Peyer's patch (tissue), 4 donors: ENCODE measurements around the gene ARF1. TPM values are rescaled to one million over a fixed set of nuclear protein-coding genes. Genes with fewer than 3 reads are reported as not detected.
A peak's percentile ranks its signal among the peaks of the same experiment; 100 is the strongest.

ENCODE experiments used
- DNase-seq, 3 donors: peaks; one replicate each; pipeline ENCODE4 v3.0.0-alpha.2; 2017 to 2019
- H3K27ac ChIP-seq, 4 donors: fragments of 200-600 bp; sonication (generic); one replicate each; pipeline ENCODE4 v1.5.1; 2016 to 2019
- H3K27me3 ChIP-seq, 2 donors: fragments of 200-600 bp; sonication (generic); one replicate each; pipeline ENCODE4 v1.5.1; 2019
- H3K36me3 ChIP-seq, 3 donors: fragments of 200-600 bp; sonication (generic); one replicate each; pipeline ENCODE4 v1.5.1; 2016 to 2019
- H3K4me1 ChIP-seq, 4 donors: fragments of 200-600 bp; sonication (generic); one replicate each; pipeline ENCODE4 v1.5.1; 2016 to 2019
- H3K4me3 ChIP-seq, 4 donors: fragments of 200-600 bp; sonication (generic); 1 replicate in 3 of 4; 2 replicates in 1 of 4; pipeline ENCODE4 v1.5.1; 2016 to 2019; ENCODE audit warnings: mild to moderate bottlenecking in 1 of 4
- H3K9me3 ChIP-seq, 4 donors: fragments of 200-600 bp; sonication (generic); one replicate each; pipeline ENCODE4 v1.5.1; 2016 to 2019; ENCODE audit warnings: mild to moderate bottlenecking in 1 of 4
- POLR2A ChIP-seq, 2 donors: fragments of 450-650 bp; IDR thresholded peaks; one replicate each; pipeline ENCODE4 v1.5.1; 2017; ENCODE audit warnings: antibody characterized with exemption in 2 of 2, mild to moderate bottlenecking in 2 of 2, moderate library complexity in 2 of 2
- total RNA-seq, 4 donors: library from RNA; depleted of rRNA; stranded (reverse); fragments of >200 nt; gene quantifications; one replicate each; pipeline ENCODE4 v1.1.0, GENCODE V29; 2016
- TF ChIP-seq, protein P1 (sequence below), 6 experiments: fragments of 450-650 bp in 4 of 6; fragments of 200-600 bp in 2 of 6; sonication (generic) in 1 of 6; IDR thresholded peaks; one replicate each; pipeline ENCODE4 v1.5.1; 2017 to 2019; ENCODE audit warnings: antibody characterized with exemption in 6 of 6, mild to moderate bottlenecking in 3 of 6, moderate library complexity in 1 of 6

ARF1 gene
- total RNA-seq, 4 donors from 2014 or later: 243 to 434 (median 392) TPM

DNA sequence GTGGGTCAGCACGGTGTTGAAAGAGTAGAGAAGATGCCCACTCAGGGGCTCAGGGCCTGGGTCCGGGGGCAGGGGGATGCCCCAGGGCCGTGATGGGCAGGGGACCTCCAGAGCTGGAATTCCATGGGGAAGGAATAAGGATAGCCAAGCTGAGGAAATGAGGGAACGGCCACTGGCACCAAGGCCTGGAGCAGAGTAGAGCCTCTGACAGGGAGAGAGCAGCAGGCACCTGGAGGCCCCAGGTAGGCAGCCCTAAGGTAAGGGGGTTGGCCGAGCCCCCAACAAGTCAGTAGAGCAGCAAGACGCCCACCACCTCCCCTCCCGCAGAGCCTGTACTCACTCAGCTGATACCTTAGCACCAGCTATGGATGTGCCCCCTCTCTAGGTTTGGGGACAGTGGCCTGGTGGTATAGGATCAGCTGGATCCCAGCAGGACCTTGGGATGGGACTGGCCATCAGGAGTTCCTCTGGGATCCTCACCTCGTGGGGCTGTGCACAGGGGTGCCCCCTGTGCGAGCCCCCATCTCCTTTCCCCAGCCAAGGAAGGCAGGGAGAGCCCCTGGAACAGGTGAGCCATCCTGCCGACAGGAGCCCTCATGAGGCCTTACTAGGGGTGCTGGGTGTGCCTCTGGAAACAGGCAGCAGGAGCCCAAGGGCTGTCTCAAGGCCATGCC, 21.0 kb upstream of the ARF1 start:
- H3K27me3 ChIP-seq: peaks cover 0 to 19% of the 10 kb centered on the region in 2 donors

DNA sequence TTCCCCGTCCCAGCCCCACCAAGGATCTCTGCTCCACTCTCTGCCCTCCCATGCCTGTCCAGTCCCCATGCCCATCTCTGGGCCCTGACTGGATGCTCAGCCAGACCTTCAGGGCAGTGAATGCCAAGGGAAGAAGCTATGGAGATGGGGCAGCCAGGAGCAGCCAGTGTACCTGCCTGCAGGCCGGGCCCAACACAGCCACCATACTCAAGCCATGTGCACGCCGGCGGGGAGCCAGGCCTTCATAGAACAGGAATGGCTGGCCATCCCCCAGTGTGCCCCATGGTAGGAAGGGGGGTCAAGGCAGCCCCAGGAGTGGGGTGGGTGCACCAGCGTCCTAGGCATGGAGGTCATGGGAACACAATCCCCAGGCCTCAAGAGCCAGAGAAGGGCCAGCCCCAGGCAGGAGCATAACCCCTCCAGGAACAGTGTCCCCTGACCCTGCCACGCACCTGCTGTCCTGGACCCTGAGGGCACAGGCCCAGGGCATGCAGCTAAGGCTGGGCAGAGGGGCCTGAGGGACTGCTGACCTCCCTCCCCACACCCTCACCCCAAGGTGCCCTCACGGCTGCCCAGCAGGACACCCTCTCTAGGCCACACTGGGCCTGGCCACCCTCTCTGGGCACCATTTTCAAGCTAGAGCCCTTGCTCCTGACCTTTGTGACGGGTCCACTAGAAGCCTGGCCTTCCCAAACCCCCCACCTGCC, 20.3 kb upstream of the ARF1 start:
- DNase-seq: peak in 2 of 3 donors; percentile 33 to 42
- H3K27me3 ChIP-seq: peaks cover 0 to 19% of the 10 kb centered on the region in 2 donors
- no peaks in the 10 kb centered on the region for H3K36me3 ChIP-seq
- peaks cover 0 to 15% (median 7%) of the 10 kb centered on the region in 4 donors for H3K4me1 ChIP-seq
- TF ChIP-seq POLR2A (IDR thresholded peaks at IDR 0.05): no peak
- TF ChIP-seq, protein P1, sequence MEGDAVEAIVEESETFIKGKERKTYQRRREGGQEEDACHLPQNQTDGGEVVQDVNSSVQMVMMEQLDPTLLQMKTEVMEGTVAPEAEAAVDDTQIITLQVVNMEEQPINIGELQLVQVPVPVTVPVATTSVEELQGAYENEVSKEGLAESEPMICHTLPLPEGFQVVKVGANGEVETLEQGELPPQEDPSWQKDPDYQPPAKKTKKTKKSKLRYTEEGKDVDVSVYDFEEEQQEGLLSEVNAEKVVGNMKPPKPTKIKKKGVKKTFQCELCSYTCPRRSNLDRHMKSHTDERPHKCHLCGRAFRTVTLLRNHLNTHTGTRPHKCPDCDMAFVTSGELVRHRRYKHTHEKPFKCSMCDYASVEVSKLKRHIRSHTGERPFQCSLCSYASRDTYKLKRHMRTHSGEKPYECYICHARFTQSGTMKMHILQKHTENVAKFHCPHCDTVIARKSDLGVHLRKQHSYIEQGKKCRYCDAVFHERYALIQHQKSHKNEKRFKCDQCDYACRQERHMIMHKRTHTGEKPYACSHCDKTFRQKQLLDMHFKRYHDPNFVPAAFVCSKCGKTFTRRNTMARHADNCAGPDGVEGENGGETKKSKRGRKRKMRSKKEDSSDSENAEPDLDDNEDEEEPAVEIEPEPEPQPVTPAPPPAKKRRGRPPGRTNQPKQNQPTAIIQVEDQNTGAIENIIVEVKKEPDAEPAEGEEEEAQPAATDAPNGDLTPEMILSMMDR (IDR thresholded peaks at IDR 0.05): no peak
- no peak overlapping the region for H3K27ac ChIP-seq
- no peaks in the 10 kb centered on the region for H3K9me3 ChIP-seq
- H3K4me3 ChIP-seq: no peak overlapping the region

More for the DNA sequence above, 21.0 kb upstream of the ARF1 start:
- DNase-seq: peak in 2 of 3 donors; percentile 27 to 41
- no peaks in the 10 kb centered on the region for H3K36me3 ChIP-seq
- H3K4me3 ChIP-seq: no peak overlapping the region
- no peaks in the 10 kb centered on the region for H3K9me3 ChIP-seq
- no peak overlapping the region for H3K27ac ChIP-seq
- H3K4me1 ChIP-seq: peaks cover 0 to 15% (median 7%) of the 10 kb centered on the region in 4 donors
- TF ChIP-seq POLR2A (IDR thresholded peaks at IDR 0.05): no peak
- TF ChIP-seq, protein P1 (IDR thresholded peaks at IDR 0.05): no peak

DNA sequence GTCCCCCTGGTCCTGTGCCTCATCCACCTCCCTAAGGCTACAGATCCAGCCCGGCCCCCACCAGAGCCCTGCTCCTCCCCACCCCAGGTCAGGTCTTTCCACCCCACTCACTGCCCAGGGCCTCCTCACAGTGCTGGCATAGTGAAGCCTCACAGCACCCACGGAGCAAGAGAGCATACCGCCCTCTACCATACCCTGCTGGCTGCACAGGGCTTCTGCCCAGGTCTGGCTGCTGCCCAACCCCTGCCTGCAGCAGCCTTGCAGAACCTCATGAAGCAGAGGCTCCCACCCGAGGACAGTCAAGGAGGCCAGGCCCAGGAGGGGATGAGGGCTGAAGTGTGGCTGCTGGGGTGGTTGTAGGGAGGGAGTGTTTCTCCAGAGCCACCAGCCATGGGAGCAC, 19.7 kb upstream of the ARF1 start:
- DNase-seq: no peak
- H3K4me1 ChIP-seq: peaks cover 0 to 15% (median 7%) of the 10 kb centered on the region in 4 donors
- no peak overlapping the region for H3K4me3 ChIP-seq
- H3K27me3 ChIP-seq: peaks cover 0 to 19% of the 10 kb centered on the region in 2 donors
- no peaks in the 10 kb centered on the region for H3K36me3 ChIP-seq
- no peak overlapping the region for H3K27ac ChIP-seq
- no peaks in the 10 kb centered on the region for H3K9me3 ChIP-seq
- TF ChIP-seq, protein P1 (IDR thresholded peaks at IDR 0.05): no peak
- TF ChIP-seq POLR2A (IDR thresholded peaks at IDR 0.05): no peak

DNA sequence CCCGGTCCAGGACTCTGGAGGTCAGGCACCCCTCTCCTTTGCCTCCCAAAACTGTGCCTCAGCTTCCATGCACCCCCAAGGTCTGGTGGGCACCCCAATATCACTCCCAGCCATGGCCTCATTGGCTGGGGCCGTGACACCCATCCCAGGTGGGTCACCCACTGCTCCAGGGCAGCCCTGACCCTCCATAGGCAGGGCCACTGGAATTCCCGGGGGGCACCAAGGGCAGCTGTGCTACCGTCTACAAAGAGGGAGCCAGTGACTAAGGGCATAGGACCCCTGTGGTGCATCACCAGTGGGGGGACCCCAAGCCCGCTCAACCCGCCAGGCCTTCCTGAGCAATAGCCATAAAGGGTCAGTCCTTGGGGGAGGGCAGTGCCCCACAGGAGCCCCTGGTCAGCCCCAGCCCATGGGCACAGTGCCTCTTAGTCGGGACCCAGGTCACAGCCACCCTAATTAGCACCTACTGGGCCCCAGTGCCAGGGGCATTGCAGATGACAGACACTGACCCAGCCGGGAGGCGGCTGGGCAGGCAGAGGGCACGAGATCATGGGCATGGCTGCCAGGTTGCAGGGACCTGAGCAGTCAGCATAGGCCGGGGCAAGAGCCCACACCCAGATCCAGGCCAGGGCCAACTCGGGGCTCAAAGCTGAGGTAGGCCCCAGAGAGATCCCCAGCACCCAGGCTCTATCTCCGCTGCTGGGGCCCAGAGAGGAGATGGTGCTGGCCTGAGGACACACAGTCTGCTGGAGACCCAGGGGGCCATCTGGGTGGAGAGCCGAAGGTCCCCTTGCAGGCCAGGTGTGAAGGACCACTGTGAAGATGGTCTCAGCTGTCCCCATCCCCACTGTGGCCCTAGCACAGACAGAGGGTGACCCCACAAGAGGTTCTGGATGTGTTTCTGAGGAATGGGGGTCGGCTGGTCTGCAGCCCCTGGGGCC, 19.0 kb upstream of the ARF1 start:
- peak in 1 of 3 donors; percentile 35 for DNase-seq
- TF ChIP-seq, protein P1 (IDR thresholded peaks at IDR 0.05): no peak
- no peak for TF ChIP-seq POLR2A (IDR thresholded peaks at IDR 0.05)
- no peaks in the 10 kb centered on the region for H3K9me3 ChIP-seq
- H3K4me3 ChIP-seq: no peak overlapping the region
- peaks cover 0 to 19% of the 10 kb centered on the region in 2 donors for H3K27me3 ChIP-seq
- peaks cover 0 to 15% (median 7%) of the 10 kb centered on the region in 4 donors for H3K4me1 ChIP-seq
- no peak overlapping the region for H3K27ac ChIP-seq
- no peaks in the 10 kb centered on the region for H3K36me3 ChIP-seq

DNA sequence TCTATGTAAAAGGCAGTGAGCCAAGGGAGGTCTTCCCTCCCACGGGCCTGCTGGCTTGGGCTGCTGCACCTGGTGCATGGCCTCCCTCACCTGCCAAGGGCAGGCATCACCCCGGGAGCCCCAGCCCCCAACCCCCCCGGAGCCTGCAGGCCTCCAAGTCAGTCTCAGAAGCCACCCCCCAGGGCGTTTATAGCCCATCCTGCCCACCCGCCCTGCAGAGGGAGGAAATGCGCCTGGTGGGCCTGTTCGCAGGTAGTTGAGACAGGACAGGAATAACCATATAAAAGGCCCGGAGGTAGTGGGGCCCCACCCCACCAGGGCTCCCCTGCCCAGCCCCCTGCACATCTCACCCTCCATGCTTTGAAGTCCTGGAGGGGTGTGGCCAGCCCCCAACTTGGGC, 18.2 kb upstream of the ARF1 start:
- H3K27me3 ChIP-seq: peaks cover 0 to 12% of the 10 kb centered on the region in 2 donors
- peaks cover 0 to 15% (median 6%) of the 10 kb centered on the region in 4 donors for H3K4me1 ChIP-seq
- DNase-seq: no peak
- no peaks in the 10 kb centered on the region for H3K9me3 ChIP-seq
- H3K36me3 ChIP-seq: no peaks in the 10 kb centered on the region
- no peak overlapping the region for H3K4me3 ChIP-seq
- no peak overlapping the region for H3K27ac ChIP-seq
- TF ChIP-seq, protein P1 (IDR thresholded peaks at IDR 0.05): no peak
- no peak for TF ChIP-seq POLR2A (IDR thresholded peaks at IDR 0.05)
